ENCODE measurements around the gene SUMO3. TPM values are rescaled to one million over a fixed set of nuclear protein-coding genes. Genes with fewer than 3 reads are reported as not detected.

SUMO3 gene
- total RNA-seq, 2 experiments from 2014 or later = 60.3 to 85.5 TPM

- POLR2A ChIA-PET = no interaction called here
- H2AFZ ChIP-seq (ENCODE audit: low read length) = no peak overlapping the region
- no peaks in the 10 kb centered on the region for H3K79me2 ChIP-seq (ENCODE audit: insufficient read depth, low read depth, low read length)
Measured at GRCh38 chr21:44854664-44855446, 37.0 kb upstream of the SUMO3 start.

GRCh38 chr21:44854391-44854663, 36.5 kb upstream of the SUMO3 start:
- TF ChIP-seq, protein P1, sequence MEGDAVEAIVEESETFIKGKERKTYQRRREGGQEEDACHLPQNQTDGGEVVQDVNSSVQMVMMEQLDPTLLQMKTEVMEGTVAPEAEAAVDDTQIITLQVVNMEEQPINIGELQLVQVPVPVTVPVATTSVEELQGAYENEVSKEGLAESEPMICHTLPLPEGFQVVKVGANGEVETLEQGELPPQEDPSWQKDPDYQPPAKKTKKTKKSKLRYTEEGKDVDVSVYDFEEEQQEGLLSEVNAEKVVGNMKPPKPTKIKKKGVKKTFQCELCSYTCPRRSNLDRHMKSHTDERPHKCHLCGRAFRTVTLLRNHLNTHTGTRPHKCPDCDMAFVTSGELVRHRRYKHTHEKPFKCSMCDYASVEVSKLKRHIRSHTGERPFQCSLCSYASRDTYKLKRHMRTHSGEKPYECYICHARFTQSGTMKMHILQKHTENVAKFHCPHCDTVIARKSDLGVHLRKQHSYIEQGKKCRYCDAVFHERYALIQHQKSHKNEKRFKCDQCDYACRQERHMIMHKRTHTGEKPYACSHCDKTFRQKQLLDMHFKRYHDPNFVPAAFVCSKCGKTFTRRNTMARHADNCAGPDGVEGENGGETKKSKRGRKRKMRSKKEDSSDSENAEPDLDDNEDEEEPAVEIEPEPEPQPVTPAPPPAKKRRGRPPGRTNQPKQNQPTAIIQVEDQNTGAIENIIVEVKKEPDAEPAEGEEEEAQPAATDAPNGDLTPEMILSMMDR (conservative IDR thresholded peaks at IDR 0.05; ENCODE audit: low read length) = no peak
- no peak for TF ChIP-seq EZH2phosphoT487 (IDR thresholded peaks at IDR 0.05; ENCODE audit: borderline replicate concordance, low read depth, low read length)
- intact Hi-C loops (cut with micrococcal nuclease; ENCODE audit: unreplicated experiment) = no loop called here
- no peaks in the 10 kb centered on the region for H3K79me2 ChIP-seq (ENCODE audit: insufficient read depth, low read depth, low read length)
- H3K4me2 ChIP-seq (ENCODE audit: low read length) = no peak overlapping the region
- peaks cover 35% of the 10 kb centered on the region for H3K36me3 ChIP-seq (ENCODE audit: insufficient read depth, low read length)
- no peak for DNase-seq (ENCODE audit: low spot score)
- POLR2A ChIA-PET = no interaction called here
- no peak overlapping the region for H3K27ac ChIP-seq (ENCODE audit: low read depth, low read length, poor library complexity, severe bottlenecking)
- no peak overlapping the region for H3K4me3 ChIP-seq (ENCODE audit: low read depth, low read length, poor library complexity, severe bottlenecking)
- no peak overlapping the region for H2AFZ ChIP-seq (ENCODE audit: low read length)
- H3K4me1 ChIP-seq (ENCODE audit: insufficient read depth, low read length, poor library complexity, severe bottlenecking) = no peaks in the 10 kb centered on the region
- BruUV-seq (replicated peaks) = no TSS peak
- H4K20me1 ChIP-seq (ENCODE audit: insufficient read depth, low read length) = no peaks in the 10 kb centered on the region
- no peaks in the 10 kb centered on the region for H3K9me2 ChIP-seq (ENCODE audit: insufficient read depth, low read length)
- CTCF ChIA-PET (ENCODE audit: unreplicated experiment) = no interaction called here
- no peaks in the 10 kb centered on the region for H3K9me3 ChIP-seq (ENCODE audit: low read length)

More at GRCh38 chr21:44854664-44855446, 37.0 kb upstream of the SUMO3 start:
- Histone ChIP-seq H3K4me2 (ENCODE audit: low read length) (no peak overlapping the region), H3K27ac (ENCODE audit: low read depth, low read length, poor library complexity, severe bottlenecking) (no peak overlapping the region), H3K4me3 (ENCODE audit: low read depth, low read length, poor library complexity, severe bottlenecking) (no peak overlapping the region), H3K9me3 (ENCODE audit: low read length) (no peaks in the 10 kb centered on the region), H3K36me3 (ENCODE audit: insufficient read depth, low read length) (peaks cover 35% of the 10 kb centered on the region), H3K9me2 (ENCODE audit: insufficient read depth, low read length) (no peaks in the 10 kb centered on the region), H3K4me1 (ENCODE audit: insufficient read depth, low read length, poor library complexity, severe bottlenecking) (no peaks in the 10 kb centered on the region), H4K20me1 (ENCODE audit: insufficient read depth, low read length) (no peaks in the 10 kb centered on the region)
- no peak for DNase-seq (ENCODE audit: low spot score)
- CTCF ChIA-PET (ENCODE audit: unreplicated experiment) = no interaction called here
- BruUV-seq (replicated peaks) = no TSS peak
- TF ChIP-seq EZH2phosphoT487 (IDR thresholded peaks at IDR 0.05; ENCODE audit: borderline replicate concordance, low read depth, low read length) = no peak
- TF ChIP-seq, protein P1 (conservative IDR thresholded peaks at IDR 0.05; ENCODE audit: low read length) = no peak
- intact Hi-C loops (cut with micrococcal nuclease; ENCODE audit: unreplicated experiment) = no loop called here

GRCh38 chr21:44853601-44854390, 35.9 kb upstream of the SUMO3 start:
- H3K9me2 ChIP-seq (ENCODE audit: insufficient read depth, low read length) = no peaks in the 10 kb centered on the region
- no peak overlapping the region for H3K4me3 ChIP-seq (ENCODE audit: low read depth, low read length, poor library complexity, severe bottlenecking)
- peaks cover 34% of the 10 kb centered on the region for H3K36me3 ChIP-seq (ENCODE audit: insufficient read depth, low read length)
- H2AFZ ChIP-seq (ENCODE audit: low read length) = no peak overlapping the region
- ChIA-PET CTCF (ENCODE audit: unreplicated experiment) (no interaction called here), POLR2A (no interaction called here)
- BruUV-seq (replicated peaks) = no TSS peak
- H4K20me1 ChIP-seq (ENCODE audit: insufficient read depth, low read length) = no peaks in the 10 kb centered on the region
- intact Hi-C loops (cut with micrococcal nuclease; ENCODE audit: unreplicated experiment) = no loop called here
- no peak overlapping the region for H3K27ac ChIP-seq (ENCODE audit: low read depth, low read length, poor library complexity, severe bottlenecking)
- H3K4me1 ChIP-seq (ENCODE audit: insufficient read depth, low read length, poor library complexity, severe bottlenecking) = no peaks in the 10 kb centered on the region
- H3K79me2 ChIP-seq (ENCODE audit: insufficient read depth, low read depth, low read length) = no peaks in the 10 kb centered on the region
- DNase-seq (ENCODE audit: low spot score) = no peak
- H3K4me2 ChIP-seq (ENCODE audit: low read length) = no peak overlapping the region
- no peaks in the 10 kb centered on the region for H3K9me3 ChIP-seq (ENCODE audit: low read length)
- no peak for TF ChIP-seq EZH2phosphoT487 (IDR thresholded peaks at IDR 0.05; ENCODE audit: borderline replicate concordance, low read depth, low read length)
- TF ChIP-seq, protein P1 (conservative IDR thresholded peaks at IDR 0.05; ENCODE audit: low read length) = no peak
